PFSK-1 (cell line): ENCODE measurements around the gene ACSL4.

Experiments used
- FOXP2 ChIP-seq: optimal IDR thresholded peaks from 2 replicates; pipeline ENCODE3; 2011; ENCODE audit warnings: borderline replicate concordance, control low read depth, inconsistent platforms; ENCODE audit not compliant: insufficient read depth; ENCODE audit errors: extremely low read length, extremely low read depth
- POLR2AphosphoS5 ChIP-seq: IDR thresholded peaks from 2 replicates; pipeline ENCODE4 v1.6.1; 2012; ENCODE audit warnings: low read depth, mild to moderate bottlenecking, control low read depth, low read length, moderate library complexity
- SIN3A ChIP-seq: IDR thresholded peaks from 2 replicates; pipeline ENCODE4 v1.6.1; 2012; ENCODE audit warnings: mild to moderate bottlenecking, low read length, moderate library complexity, borderline replicate concordance; ENCODE audit not compliant: insufficient read depth
- TAF1 ChIP-seq: IDR thresholded peaks from 2 replicates; pipeline ENCODE4 v1.6.1; 2012; ENCODE audit warnings: low read length, control low read depth, borderline replicate concordance; ENCODE audit not compliant: insufficient read depth
- TF ChIP-seq, protein P1 (sequence below), 2 experiments: IDR thresholded peaks; 2 replicates each; pipeline versions ENCODE4 v1.6.1 to v1.8.0; 2011 to 2012; ENCODE audit warnings: low read depth in 2 of 2, low read length in 2 of 2, control low read depth in 1 of 2, inconsistent platforms in 1 of 2, mild to moderate bottlenecking in 1 of 2, moderate library complexity in 1 of 2; ENCODE audit not compliant: insufficient read depth in 1 of 2

Gene ACSL4

DNA sequence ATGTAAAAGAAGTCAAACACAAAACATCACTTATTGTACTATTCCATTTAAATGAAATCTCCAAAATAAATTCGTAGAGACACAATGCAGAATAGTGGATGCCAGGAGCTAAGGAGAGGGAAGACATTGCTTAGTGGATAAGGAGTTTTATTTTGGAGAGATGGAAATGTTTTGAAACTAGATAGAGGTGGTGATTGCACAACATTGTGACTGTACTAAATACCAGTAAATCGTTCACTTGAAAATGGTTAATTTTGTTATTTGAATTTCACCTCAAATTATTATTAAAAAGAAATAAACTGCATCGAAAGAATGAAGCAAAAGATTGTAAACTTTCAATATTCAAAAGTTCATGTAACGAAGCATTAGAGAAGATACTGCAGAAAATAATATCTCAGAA, 9.7 kb upstream of the ACSL4 start:
- TF ChIP-seq FOXP2 (no peak), SIN3A (no peak), TAF1 (no peak), POLR2AphosphoS5 (no peak)
- TF ChIP-seq, protein P1, sequence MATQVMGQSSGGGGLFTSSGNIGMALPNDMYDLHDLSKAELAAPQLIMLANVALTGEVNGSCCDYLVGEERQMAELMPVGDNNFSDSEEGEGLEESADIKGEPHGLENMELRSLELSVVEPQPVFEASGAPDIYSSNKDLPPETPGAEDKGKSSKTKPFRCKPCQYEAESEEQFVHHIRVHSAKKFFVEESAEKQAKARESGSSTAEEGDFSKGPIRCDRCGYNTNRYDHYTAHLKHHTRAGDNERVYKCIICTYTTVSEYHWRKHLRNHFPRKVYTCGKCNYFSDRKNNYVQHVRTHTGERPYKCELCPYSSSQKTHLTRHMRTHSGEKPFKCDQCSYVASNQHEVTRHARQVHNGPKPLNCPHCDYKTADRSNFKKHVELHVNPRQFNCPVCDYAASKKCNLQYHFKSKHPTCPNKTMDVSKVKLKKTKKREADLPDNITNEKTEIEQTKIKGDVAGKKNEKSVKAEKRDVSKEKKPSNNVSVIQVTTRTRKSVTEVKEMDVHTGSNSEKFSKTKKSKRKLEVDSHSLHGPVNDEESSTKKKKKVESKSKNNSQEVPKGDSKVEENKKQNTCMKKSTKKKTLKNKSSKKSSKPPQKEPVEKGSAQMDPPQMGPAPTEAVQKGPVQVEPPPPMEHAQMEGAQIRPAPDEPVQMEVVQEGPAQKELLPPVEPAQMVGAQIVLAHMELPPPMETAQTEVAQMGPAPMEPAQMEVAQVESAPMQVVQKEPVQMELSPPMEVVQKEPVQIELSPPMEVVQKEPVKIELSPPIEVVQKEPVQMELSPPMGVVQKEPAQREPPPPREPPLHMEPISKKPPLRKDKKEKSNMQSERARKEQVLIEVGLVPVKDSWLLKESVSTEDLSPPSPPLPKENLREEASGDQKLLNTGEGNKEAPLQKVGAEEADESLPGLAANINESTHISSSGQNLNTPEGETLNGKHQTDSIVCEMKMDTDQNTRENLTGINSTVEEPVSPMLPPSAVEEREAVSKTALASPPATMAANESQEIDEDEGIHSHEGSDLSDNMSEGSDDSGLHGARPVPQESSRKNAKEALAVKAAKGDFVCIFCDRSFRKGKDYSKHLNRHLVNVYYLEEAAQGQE (IDR thresholded peaks at IDR 0.05; ENCODE audit: insufficient read depth in 1 of 2, low read depth in 2 of 2, low read length in 2 of 2), result no peak

GRCh38 chrX:109740433-109740809, 7.4 kb upstream of the ACSL4 start:
- TF ChIP-seq SIN3A, result no peak
- TF ChIP-seq, protein P1 (IDR thresholded peaks at IDR 0.05; ENCODE audit: insufficient read depth in 1 of 2, low read depth in 2 of 2, low read length in 2 of 2), result no peak
- TF ChIP-seq TAF1, result no peak
- no peak for TF ChIP-seq POLR2AphosphoS5
- no peak for TF ChIP-seq FOXP2

DNA sequence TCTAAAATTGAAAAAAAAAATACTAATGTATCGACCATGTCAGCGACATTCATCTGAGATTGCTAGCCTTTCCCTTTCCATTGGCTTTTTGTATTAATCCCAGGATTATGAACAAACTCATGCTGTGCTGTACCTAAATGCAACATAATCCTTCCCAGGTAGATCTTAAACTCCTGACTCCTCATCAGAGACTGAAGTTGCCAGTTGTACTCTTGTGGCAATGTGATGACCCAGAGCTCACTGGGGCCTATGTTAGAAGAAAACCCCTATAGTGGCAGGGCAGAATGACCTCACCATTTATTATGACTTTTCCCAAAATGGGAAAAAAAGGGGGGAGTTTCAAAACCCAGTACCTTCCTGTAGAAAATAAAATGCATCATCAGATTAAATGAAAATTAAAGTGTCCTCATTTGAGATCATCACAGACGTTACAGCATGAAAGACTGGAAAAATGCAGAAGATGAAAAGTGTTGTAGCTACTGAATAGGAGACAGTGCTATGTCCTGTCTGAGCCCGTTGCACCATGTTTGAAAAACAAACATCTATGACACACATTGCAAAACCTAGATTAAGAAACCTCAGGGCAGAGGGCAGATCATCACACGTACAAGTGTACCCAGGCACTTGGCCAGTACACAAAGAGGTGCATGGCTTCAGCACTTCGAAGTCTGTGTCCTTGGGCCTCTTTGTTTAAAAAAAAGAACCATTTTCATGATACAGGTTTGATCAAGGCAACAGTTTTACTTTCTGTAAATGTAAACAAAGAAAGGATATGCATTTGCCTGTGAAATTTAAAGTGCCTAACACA, 6.8 kb upstream of the ACSL4 start:
- TF ChIP-seq TAF1, result no peak
- TF ChIP-seq POLR2AphosphoS5, result no peak
- TF ChIP-seq SIN3A, result no peak
- TF ChIP-seq FOXP2, result no peak
- TF ChIP-seq, protein P1 (IDR thresholded peaks at IDR 0.05; ENCODE audit: insufficient read depth in 1 of 2, low read depth in 2 of 2, low read length in 2 of 2), result no peak

GRCh38 chrX:109735202-109735744, 2.2 kb upstream of the ACSL4 start:
- TF ChIP-seq, protein P1 (IDR thresholded peaks at IDR 0.05; ENCODE audit: insufficient read depth in 1 of 2, low read depth in 2 of 2, low read length in 2 of 2), result no peak
- TF ChIP-seq POLR2AphosphoS5, result no peak
- TF ChIP-seq TAF1, result no peak
- TF ChIP-seq FOXP2, result no peak
- TF ChIP-seq SIN3A, result no peak
